OCI-LY1 (cell line): ENCODE measurements around the gene SCML1.
"Not testable (repeated sequence)": the region's sequence is repeated elsewhere in the genome, so short reads cannot be mapped to it uniquely, and the experiment has no call there.

Source experiments
- H2AFZ ChIP-seq: fragments of 200-600 bp; sonication (generic), shearing (Covaris generic); 2 replicates; pipeline ENCODE4 v1.6.0; 2014; ENCODE audit warnings: antibody characterized with exemption, mild to moderate bottlenecking, low read length
- H3F3A ChIP-seq: fragments of 200-600 bp; sonication (generic), shearing (Covaris generic); 2 replicates; pipeline ENCODE4 v1.6.0; 2014; ENCODE audit warnings: mild to moderate bottlenecking, antibody characterized with exemption, low read length, moderate library complexity; ENCODE audit not compliant: insufficient read depth
- H3K27ac ChIP-seq: fragments of 200-600 bp; sonication (generic); 2 replicates; pipeline ENCODE4 v1.5.1; 2014; ENCODE audit warnings: low read length, mixed run types, mild to moderate bottlenecking, low read depth; ENCODE audit not compliant: poor library complexity, severe bottlenecking
- H3K27me3 ChIP-seq: fragments of 200-600 bp; sonication (generic); 2 replicates; pipeline ENCODE4 v1.6.0; 2014; ENCODE audit warnings: antibody characterized with exemption, mild to moderate bottlenecking, low read length, moderate library complexity; ENCODE audit not compliant: insufficient read depth
- H3K36me3 ChIP-seq: fragments of 200-600 bp; sonication (generic); 2 replicates; pipeline ENCODE4 v1.6.1; 2014; ENCODE audit warnings: mild to moderate bottlenecking, antibody characterized with exemption, low read length, moderate library complexity, mixed read lengths; ENCODE audit not compliant: insufficient read depth
- H3K4me1 ChIP-seq: fragments of 200-600 bp; sonication (generic); 2 replicates; pipeline ENCODE4 v1.5.1; 2014; ENCODE audit warnings: mild to moderate bottlenecking, low read length, moderate library complexity; ENCODE audit not compliant: insufficient read depth, severe bottlenecking
- H3K4me2 ChIP-seq: fragments of 200-600 bp; sonication (generic), shearing (Covaris generic); 2 replicates; pipeline ENCODE4 v1.6.1; 2014; ENCODE audit warnings: low read length
- H3K4me3 ChIP-seq: fragments of 200-600 bp; sonication (generic); 2 replicates; pipeline ENCODE4 v1.5.1; 2014; ENCODE audit warnings: low read length, low read depth, mild to moderate bottlenecking, mixed read lengths; ENCODE audit not compliant: poor library complexity, severe bottlenecking
- H3K79me2 ChIP-seq: fragments of 200-600 bp; shearing (Covaris generic); 2 replicates; pipeline ENCODE4 v1.6.1; 2016; ENCODE audit warnings: mixed run types, low read length, mixed read lengths; ENCODE audit not compliant: insufficient read depth
- H3K9ac ChIP-seq: fragments of 200-600 bp; sonication (generic), shearing (Covaris generic); 2 replicates; pipeline ENCODE4 v1.6.1; 2014; ENCODE audit warnings: mild to moderate bottlenecking, low read length, mixed read lengths
- H3K9me2 ChIP-seq: fragments of 200-600 bp; sonication (generic), shearing (Covaris generic); 2 replicates; pipeline ENCODE4 v1.6.1; 2014; ENCODE audit warnings: low read depth, mild to moderate bottlenecking, low read length, mixed read lengths
- H3K9me3 ChIP-seq: fragments of 200-600 bp; shearing (Covaris generic); 2 replicates; pipeline ENCODE4 v1.6.1; 2014; ENCODE audit warnings: low read length, mixed read lengths
- H4K20me1 ChIP-seq: fragments of 200-600 bp; sonication (generic), shearing (Covaris generic); 2 replicates; pipeline ENCODE4 v1.6.0; 2016; ENCODE audit warnings: mild to moderate bottlenecking, low read length; ENCODE audit not compliant: insufficient read depth
- CTCF ChIP-seq: fragments of 200-600 bp; sonication (generic), shearing (Covaris generic); IDR thresholded peaks from 2 replicates; pipeline ENCODE4 v1.5.1; 2017; ENCODE audit warnings: mild to moderate bottlenecking, antibody characterized with exemption, low read length, moderate library complexity, mixed read lengths
- EZH2 ChIP-seq: fragments of 200-600 bp; sonication (generic), shearing (Covaris generic); IDR thresholded peaks from 2 replicates; pipeline ENCODE4 v1.8.0; 2017; ENCODE audit warnings: borderline replicate concordance, mixed run types, mild to moderate bottlenecking, antibody characterized with exemption, low read length, moderate library complexity, mixed read lengths

The SCML1 gene

GRCh38 chrX:17774053-17774452, 36.8 kb downstream of the SCML1 start:
- H3K4me1 ChIP-seq, result no peaks in the 10 kb centered on the region
- no peak overlapping the region for H3K27ac ChIP-seq
- no peaks in the 10 kb centered on the region for H3K36me3 ChIP-seq
- no peak overlapping the region for H3K4me3 ChIP-seq
- no peak overlapping the region for H2AFZ ChIP-seq
- H3F3A ChIP-seq, result no peaks in the 10 kb centered on the region
- no peaks in the 10 kb centered on the region for H3K27me3 ChIP-seq
- H4K20me1 ChIP-seq, result no peaks in the 10 kb centered on the region
- TF ChIP-seq EZH2 (no peak), CTCF (no peak)
- H3K9me3 ChIP-seq, result no peaks in the 10 kb centered on the region
- no peak overlapping the region for H3K4me2 ChIP-seq
- no peak overlapping the region for H3K9ac ChIP-seq
- no peaks in the 10 kb centered on the region for H3K79me2 ChIP-seq
- no peaks in the 10 kb centered on the region for H3K9me2 ChIP-seq

- no peaks in the 10 kb centered on the region for H3K79me2 ChIP-seq
- no peak overlapping the region for H3K9ac ChIP-seq
- H3K4me3 ChIP-seq, result no peak overlapping the region
- no peaks in the 10 kb centered on the region for H3F3A ChIP-seq
- no peak overlapping the region for H3K27ac ChIP-seq
- no peaks in the 10 kb centered on the region for H3K4me1 ChIP-seq
- TF ChIP-seq CTCF (no peak), EZH2 (no peak)
- H3K9me3 ChIP-seq, result no peaks in the 10 kb centered on the region
- no peaks in the 10 kb centered on the region for H4K20me1 ChIP-seq
- no peak overlapping the region for H2AFZ ChIP-seq
- H3K9me2 ChIP-seq, result no peaks in the 10 kb centered on the region
- H3K4me2 ChIP-seq, result no peak overlapping the region
- no peaks in the 10 kb centered on the region for H3K36me3 ChIP-seq
- no peaks in the 10 kb centered on the region for H3K27me3 ChIP-seq
Measured at GRCh38 chrX:17778997-17779396, 41.7 kb downstream of the SCML1 start.

GRCh38 chrX:17779434-17779833, 42.1 kb downstream of the SCML1 start:
- H3K27ac ChIP-seq, result no peak overlapping the region
- H3K9me3 ChIP-seq, result no peaks in the 10 kb centered on the region
- H3F3A ChIP-seq, result no peaks in the 10 kb centered on the region
- TF ChIP-seq EZH2 (no peak), CTCF (no peak)
- H3K79me2 ChIP-seq, result no peaks in the 10 kb centered on the region
- H4K20me1 ChIP-seq, result no peaks in the 10 kb centered on the region
- no peaks in the 10 kb centered on the region for H3K4me1 ChIP-seq
- H3K9ac ChIP-seq, result no peak overlapping the region
- H3K27me3 ChIP-seq, result no peaks in the 10 kb centered on the region
- H3K36me3 ChIP-seq, result no peaks in the 10 kb centered on the region
- H3K9me2 ChIP-seq, result no peaks in the 10 kb centered on the region
- H2AFZ ChIP-seq, result no peak overlapping the region
- H3K4me3 ChIP-seq, result no peak overlapping the region
- no peak overlapping the region for H3K4me2 ChIP-seq

- H3K9me3 ChIP-seq, H3K27ac ChIP-seq, H3F3A ChIP-seq, H3K4me2 ChIP-seq, H2AFZ ChIP-seq, H4K20me1 ChIP-seq, H3K27me3 ChIP-seq, H3K9me2 ChIP-seq, H3K9ac ChIP-seq, H3K4me3 ChIP-seq, H3K79me2 ChIP-seq, H3K36me3 ChIP-seq, H3K4me1 ChIP-seq: not testable (repeated sequence)
Measured at GRCh38 chrX:17786554-17787347, 49.5 kb downstream of the SCML1 start.
